H1 (cell line): Measurements from ENCODE around the gene NEU2.

Experiments
- GABPA ChIP-seq: IDR thresholded peaks from 2 replicates; pipeline ENCODE4 v1.6.1; 2011; ENCODE audit warnings: mild to moderate bottlenecking, low read length, moderate library complexity, borderline replicate concordance; ENCODE audit not compliant: insufficient read depth
- POLR2A ChIP-seq, 2 experiments: IDR thresholded peaks; 1 replicate in 1 of 2; 2 replicates in 1 of 2; pipeline ENCODE4 v1.6.1; 2011; ENCODE audit warnings: low read depth in 2 of 2, low read length in 2 of 2, mild to moderate bottlenecking in 2 of 2; ENCODE audit errors: control extremely low read depth in 1 of 2
- POLR2AphosphoS5 ChIP-seq: IDR thresholded peaks from 2 replicates; pipeline ENCODE4 v1.6.1; 2011; ENCODE audit warnings: low read depth, low read length
- RXRA ChIP-seq: IDR thresholded peaks from 2 replicates; pipeline ENCODE4 v1.6.1; 2011; ENCODE audit warnings: low read depth, mild to moderate bottlenecking, low read length, moderate library complexity; ENCODE audit not compliant: insufficient read depth
- SP4 ChIP-seq: IDR thresholded peaks from 2 replicates; pipeline ENCODE4 v1.6.1; 2012; ENCODE audit warnings: low read length, inconsistent platforms
- SRF ChIP-seq: IDR thresholded peaks from 2 replicates; pipeline ENCODE4 v1.6.1; 2011; ENCODE audit warnings: mild to moderate bottlenecking, low read depth, low read length, moderate library complexity
- TBP ChIP-seq: IDR thresholded peaks from 2 replicates; pipeline ENCODE4 v1.6.1; 2011; ENCODE audit warnings: low read depth, low read length, improper control_type of control experiment
- TF ChIP-seq, protein P1 (sequence below), 3 experiments: IDR thresholded peaks; 1 replicate in 2 of 3; 2 replicates in 1 of 3; pipeline versions ENCODE4 v1.5.1 to v1.6.1; 2011; ENCODE audit warnings: low read length in 3 of 3, mild to moderate bottlenecking in 3 of 3, inconsistent platforms in 2 of 3, low read depth in 1 of 3, moderate library complexity in 1 of 3; ENCODE audit not compliant: insufficient read depth in 1 of 3; ENCODE audit errors: control extremely low read depth in 1 of 3

DNA sequence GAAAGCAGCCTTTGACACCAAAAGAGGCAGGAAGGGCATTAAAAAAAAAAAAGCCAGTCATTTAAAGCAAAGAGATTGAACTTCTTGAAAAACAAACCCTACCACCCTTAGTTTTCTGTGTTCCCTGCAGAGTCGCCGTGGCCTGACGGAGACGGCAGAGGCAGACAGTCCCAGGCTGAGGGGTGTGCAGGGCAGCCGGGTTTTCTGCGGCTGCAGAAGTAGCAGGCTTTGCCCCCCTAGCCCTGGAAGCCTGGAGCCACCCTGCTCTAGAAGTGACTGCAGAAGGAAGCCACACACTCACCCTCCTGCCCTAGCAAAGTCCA lies 30.4 kb downstream of the NEU2 start:
- no peak for TF ChIP-seq POLR2A (IDR thresholded peaks at IDR 0.05; ENCODE audit: control extremely low read depth in 1 of 2, low read depth in 2 of 2, low read length in 2 of 2)
- no peak for TF ChIP-seq RXRA
- TF ChIP-seq POLR2AphosphoS5: no peak
- no peak for TF ChIP-seq GABPA
- TF ChIP-seq, protein P1, sequence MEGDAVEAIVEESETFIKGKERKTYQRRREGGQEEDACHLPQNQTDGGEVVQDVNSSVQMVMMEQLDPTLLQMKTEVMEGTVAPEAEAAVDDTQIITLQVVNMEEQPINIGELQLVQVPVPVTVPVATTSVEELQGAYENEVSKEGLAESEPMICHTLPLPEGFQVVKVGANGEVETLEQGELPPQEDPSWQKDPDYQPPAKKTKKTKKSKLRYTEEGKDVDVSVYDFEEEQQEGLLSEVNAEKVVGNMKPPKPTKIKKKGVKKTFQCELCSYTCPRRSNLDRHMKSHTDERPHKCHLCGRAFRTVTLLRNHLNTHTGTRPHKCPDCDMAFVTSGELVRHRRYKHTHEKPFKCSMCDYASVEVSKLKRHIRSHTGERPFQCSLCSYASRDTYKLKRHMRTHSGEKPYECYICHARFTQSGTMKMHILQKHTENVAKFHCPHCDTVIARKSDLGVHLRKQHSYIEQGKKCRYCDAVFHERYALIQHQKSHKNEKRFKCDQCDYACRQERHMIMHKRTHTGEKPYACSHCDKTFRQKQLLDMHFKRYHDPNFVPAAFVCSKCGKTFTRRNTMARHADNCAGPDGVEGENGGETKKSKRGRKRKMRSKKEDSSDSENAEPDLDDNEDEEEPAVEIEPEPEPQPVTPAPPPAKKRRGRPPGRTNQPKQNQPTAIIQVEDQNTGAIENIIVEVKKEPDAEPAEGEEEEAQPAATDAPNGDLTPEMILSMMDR (IDR thresholded peaks at IDR 0.05; ENCODE audit: control extremely low read depth in 1 of 3, insufficient read depth in 1 of 3, low read depth in 1 of 3, low read length in 3 of 3): no peak
- TF ChIP-seq SRF: no peak
- no peak for TF ChIP-seq TBP
- no peak for TF ChIP-seq SP4
